ENCODE data around the gene MST1R.

DNA sequence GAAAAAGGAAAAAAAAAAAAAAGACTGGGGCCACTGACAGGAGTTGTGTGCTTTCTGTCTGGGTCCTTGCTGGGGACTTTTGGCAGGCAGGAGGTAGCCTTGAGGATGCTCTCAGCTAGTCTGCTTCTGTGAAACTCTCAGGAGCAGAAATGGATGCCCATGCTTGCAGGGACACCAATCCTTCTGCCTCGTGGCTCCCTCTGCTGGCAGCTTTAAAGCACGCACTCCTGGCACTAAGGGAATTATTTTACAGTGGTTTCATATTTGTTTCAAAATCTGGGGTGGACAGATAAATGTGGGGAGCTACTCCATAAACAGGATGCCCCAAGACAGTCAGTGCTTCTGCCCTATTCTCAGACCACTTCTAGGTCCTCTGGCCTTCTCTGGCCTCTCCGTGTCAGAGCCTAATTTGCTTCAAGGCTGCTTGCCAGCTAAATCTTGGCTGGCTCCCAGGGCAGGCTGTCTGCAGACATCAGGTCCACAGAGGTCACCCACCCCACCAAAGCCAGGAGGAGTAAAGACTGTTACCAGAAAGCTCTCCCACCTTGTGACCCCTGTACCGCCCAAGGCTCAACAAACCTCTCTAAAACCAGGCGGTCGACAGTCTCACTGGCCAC is 64.4 kb downstream of the MST1R start:
- TF ChIP-seq EZH2 (IDR thresholded peaks at IDR 0.05; ENCODE audit: borderline replicate concordance, low read length) = no peak
- TF ChIP-seq, protein P1, sequence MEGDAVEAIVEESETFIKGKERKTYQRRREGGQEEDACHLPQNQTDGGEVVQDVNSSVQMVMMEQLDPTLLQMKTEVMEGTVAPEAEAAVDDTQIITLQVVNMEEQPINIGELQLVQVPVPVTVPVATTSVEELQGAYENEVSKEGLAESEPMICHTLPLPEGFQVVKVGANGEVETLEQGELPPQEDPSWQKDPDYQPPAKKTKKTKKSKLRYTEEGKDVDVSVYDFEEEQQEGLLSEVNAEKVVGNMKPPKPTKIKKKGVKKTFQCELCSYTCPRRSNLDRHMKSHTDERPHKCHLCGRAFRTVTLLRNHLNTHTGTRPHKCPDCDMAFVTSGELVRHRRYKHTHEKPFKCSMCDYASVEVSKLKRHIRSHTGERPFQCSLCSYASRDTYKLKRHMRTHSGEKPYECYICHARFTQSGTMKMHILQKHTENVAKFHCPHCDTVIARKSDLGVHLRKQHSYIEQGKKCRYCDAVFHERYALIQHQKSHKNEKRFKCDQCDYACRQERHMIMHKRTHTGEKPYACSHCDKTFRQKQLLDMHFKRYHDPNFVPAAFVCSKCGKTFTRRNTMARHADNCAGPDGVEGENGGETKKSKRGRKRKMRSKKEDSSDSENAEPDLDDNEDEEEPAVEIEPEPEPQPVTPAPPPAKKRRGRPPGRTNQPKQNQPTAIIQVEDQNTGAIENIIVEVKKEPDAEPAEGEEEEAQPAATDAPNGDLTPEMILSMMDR (IDR thresholded peaks at IDR 0.05; ENCODE audit: low read length) = peak; percentile 93
